LHCN-M2 (cell line): ENCODE data around the gene OPTN. TPM values are rescaled to one million over a fixed set of nuclear protein-coding genes. Genes with fewer than 3 reads are reported as not detected.
A peak's percentile ranks its signal among the peaks of the same experiment; 100 is the strongest.
"Not testable (repeated sequence)": the region's sequence is repeated elsewhere in the genome, so short reads cannot be mapped to it uniquely, and the experiment has no call there.

Experiments
- DNase-seq: peaks from one replicate; pipeline ENCODE4 v3.0.0-alpha.2; 2012; ENCODE audit warnings: low read depth
- polyA plus RNA-seq: library from polyadenylated mRNA; unstranded; fragments of >200 nt; gene quantifications from one replicate; pipeline ENCODE4 v1.2.1, GENCODE V29; 2012; ENCODE audit warnings: missing spikeins
- total RNA-seq: library from RNA; depleted of rRNA; stranded (reverse); fragments of >200 nt; gene quantifications from 2 replicates; pipeline ENCODE4 v1.2.3, GENCODE V29; 2014; rRNA removed

Gene OPTN
- total RNA-seq = 41.9 and 45.1 TPM in 2 replicates
- 133 TPM for polyA plus RNA-seq

GRCh38 chr10:13099666-13100348, at the start of gene OPTN:
Gene OPTN, plus strand, starts transcription at chr10:13100163. Its CDS starts 8,960 bp downstream, at chr10:13109123.
- DNase-seq = peak; percentile 76

GRCh38 chr10:13051126-13051694, 48.8 kb upstream of the OPTN start:
- no peak for DNase-seq

- DNase-seq = not testable (repeated sequence)
Measured at GRCh38 chr10:13053208-13053607, 46.8 kb upstream of the OPTN start.

DNA sequence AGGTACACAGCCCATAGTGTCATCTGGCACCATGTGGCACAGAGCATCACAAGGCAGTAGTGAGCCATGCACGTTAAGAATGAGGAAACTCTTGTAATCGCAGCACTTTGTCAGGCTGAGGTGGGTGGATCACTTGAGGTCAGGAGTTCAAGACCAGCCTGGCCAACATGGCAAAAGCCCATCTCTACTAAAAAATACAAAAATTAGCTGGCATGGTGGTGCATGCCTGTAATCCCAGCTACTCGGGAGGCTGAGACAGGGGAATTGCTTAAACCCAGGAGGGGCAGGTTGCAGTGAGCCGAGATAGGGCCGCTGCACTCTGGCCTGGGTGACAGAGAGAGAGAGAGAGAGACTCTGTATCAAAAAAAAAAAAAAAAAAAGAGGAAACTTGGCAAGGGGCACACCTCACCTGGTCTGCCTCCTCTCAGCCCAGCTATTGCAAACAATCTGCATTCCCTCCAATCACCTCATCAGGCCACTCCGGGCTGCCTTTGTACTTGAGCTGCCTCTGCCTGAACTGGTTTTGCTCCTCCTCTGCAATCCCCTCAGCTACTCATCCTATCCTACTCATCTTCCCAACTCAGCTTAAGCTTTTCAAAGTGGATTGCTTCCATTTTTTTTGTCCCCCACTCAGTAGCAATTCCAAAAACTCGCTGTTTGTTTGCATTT, 46.0 kb upstream of the OPTN start:
- DNase-seq = no peak

DNA sequence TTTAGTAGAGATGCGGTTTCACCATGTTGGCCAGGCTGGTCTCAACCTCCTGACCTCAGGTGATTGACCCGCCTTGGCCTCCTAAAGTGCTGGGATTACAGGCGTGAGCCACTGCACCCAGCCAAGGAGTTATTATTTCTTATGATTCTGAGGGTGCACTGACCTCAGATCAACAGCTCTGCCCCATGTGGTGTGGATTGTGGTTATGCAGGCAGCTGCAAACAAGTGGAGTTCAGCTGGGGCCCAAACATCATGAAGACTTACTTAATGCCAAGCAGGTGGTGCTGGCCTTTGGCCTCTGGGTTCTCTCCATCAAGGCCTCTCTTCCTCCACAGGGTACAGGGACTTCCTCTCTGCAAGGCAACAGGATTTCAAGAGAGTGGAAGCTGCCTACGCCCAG, 45.1 kb upstream of the OPTN start:
- DNase-seq = peak; percentile 35

DNA sequence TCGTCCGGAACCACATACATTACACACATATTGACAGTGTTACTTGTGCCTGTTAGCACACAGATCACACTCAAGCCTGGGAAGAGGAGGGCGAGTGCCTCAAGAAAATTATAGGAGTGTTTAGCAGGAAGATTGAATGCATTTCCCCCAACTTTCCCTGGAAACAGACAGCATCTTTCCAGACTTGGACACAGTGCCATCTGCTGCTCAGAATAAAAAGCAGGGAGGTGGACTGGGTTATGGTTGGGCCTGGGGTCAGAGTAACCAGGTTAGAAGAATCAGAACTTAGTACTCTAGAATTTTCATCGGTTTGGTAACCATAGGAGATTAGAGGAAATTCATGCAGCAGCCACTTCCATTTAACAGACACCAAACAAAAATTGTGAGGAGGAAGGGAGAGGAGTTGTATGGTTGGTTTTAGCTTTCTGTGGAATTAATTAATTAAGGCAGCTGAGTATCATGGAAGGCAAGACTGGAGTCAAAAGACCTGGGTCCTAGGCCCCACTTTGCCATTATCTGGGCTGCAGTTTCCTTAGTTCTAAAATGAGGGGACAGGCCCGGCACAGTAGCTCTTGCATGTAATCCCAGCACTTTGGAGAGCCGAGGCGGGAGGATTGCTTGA, 43.4 kb upstream of the OPTN start:
- peak; percentile 15 for DNase-seq

DNA sequence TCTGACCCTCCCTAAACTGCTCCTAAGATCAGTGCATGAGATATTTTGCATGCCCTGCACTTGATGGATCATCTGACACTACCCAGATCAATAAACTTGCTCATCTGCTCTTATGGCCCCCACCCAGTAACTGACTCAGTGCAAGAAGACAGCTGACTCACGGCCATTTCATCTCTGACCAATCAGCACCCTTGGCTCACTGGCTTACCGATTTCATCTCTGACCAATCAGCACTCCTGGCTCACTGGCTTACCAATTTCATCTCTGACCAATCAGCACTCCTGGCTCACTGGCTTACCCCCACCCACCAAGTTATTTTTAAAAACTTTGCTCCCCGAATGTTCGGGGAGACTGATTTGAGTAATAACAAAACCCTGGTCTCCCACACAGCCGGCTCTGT, 37.2 kb upstream of the OPTN start:
- no peak for DNase-seq

GRCh38 chr10:13066527-13066926, 33.4 kb upstream of the OPTN start:
- DNase-seq = no peak

GRCh38 chr10:13067431-13067830, 32.5 kb upstream of the OPTN start:
- no peak for DNase-seq

- no peak for DNase-seq
Measured at GRCh38 chr10:13068071-13068470, 31.9 kb upstream of the OPTN start.

DNA sequence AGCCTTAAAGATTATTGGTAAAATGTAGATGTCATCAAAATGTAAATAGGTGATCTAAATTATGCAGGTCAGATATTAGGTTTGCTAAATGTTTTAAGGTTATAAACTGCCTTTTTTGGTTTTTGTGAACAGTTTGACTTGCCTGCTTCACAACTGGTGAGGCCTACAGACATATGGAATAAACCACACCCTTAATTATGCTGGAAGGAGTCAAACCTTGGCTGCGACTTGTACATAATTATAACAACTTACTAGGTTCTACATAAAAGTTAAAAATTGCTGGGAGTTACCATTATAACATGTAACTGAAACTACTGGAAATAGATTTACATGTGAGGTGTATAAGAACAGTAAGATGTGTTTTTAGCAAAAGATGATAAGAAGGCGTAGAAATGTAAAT, 31.5 kb upstream of the OPTN start:
- no peak for DNase-seq

GRCh38 chr10:13072339-13072738, 27.6 kb upstream of the OPTN start:
- no peak for DNase-seq

DNA sequence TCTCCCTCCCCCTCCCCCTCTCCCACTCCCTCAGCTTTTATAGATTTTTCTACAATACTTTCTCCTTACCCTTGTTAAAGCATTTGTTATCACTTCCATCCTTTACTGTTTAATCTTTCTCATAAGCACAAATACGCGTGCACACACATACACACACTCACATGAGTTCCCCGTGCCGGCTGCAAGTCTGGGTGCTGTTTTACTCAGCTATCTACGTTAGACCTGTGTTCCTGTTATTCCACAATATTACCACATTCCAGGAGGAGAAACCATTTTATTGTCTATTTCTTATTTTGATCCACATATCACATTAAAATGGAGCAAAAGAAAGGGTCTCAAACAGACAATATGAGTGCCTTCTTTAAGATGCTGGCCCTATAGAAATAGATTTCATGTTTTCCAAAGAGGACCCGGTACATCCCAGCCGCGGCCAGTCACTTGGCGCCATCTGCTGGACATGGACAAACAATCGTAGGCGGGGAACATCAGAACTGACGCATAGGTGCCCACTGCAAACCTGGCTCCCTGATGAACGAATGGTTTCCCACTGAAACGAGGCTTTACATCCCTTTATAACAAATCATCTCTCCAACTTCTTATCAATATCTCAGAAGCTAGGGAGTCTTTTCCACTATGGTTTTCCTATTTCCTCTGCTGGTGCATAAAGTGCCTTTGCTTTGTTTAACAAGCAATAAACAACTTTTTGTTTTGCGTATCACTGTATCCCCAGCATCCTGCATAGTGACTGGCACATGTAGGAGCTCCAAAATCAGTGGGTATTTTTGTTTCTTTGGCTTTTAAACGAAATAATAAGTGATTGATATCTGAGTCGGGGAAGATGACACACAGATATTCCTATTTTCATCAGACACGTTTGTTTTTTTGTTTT, 25.2 kb upstream of the OPTN start:
- peak; percentile 44 for DNase-seq

- DNase-seq = no peak
Measured at GRCh38 chr10:13078912-13079775, 20.8 kb upstream of the OPTN start.

DNA sequence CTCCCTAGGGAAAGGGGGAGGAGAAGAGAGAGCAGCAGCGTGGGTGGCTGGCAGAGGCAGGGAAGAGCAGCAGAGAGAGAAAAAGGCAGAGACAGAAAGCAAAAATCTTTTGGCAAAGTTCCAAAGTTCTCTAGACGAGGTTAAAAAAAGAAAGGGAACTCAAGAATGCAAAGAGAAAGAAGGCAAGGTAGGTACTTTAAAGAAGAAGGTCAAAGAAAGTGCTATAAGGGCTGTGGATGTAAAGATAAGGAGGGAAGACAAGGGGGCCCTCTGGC, 20.2 kb upstream of the OPTN start:
- DNase-seq = no peak

GRCh38 chr10:13080643-13081042, 19.3 kb upstream of the OPTN start:
- no peak for DNase-seq

DNA sequence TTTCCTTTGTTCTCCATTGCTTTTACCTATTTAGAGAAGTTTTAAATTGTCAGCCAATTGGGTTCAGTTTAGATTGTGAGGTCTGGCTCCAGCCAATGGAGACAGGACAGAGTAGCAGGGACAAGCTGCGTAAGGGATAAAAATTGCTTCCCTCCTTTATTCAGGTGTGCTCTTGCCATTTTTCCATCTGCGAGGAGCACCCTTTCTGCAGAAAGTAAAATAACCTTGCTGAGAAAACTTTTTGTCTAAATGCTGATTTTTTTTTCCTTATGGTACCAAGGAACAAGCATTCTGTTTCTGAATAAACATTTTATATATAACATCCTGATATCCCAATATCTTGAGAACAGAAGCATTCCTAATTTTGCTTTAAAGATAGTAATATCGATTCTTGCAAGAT, 16.3 kb upstream of the OPTN start:
- not testable (repeated sequence) for DNase-seq

DNA sequence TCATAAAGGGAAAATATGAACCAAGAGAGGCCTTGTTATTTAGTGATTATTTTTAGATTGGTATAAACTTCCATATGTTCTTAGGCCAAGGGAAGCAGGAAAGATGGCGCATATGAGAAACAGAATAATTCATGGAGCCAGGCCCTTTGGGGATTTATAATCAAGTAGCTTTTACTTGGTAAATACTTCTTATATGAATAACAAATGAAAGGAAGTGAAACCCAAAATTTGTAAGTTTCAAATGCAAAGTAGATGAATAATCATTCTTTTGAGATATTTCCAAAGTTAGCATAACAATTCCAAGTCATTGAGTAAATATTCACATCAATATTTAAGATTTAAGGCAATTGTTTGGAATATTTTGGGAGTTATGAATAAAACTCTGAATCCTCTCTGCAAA, 13.9 kb upstream of the OPTN start:
- DNase-seq = no peak

GRCh38 chr10:13087601-13087985, 12.4 kb upstream of the OPTN start:
- DNase-seq = no peak

DNA sequence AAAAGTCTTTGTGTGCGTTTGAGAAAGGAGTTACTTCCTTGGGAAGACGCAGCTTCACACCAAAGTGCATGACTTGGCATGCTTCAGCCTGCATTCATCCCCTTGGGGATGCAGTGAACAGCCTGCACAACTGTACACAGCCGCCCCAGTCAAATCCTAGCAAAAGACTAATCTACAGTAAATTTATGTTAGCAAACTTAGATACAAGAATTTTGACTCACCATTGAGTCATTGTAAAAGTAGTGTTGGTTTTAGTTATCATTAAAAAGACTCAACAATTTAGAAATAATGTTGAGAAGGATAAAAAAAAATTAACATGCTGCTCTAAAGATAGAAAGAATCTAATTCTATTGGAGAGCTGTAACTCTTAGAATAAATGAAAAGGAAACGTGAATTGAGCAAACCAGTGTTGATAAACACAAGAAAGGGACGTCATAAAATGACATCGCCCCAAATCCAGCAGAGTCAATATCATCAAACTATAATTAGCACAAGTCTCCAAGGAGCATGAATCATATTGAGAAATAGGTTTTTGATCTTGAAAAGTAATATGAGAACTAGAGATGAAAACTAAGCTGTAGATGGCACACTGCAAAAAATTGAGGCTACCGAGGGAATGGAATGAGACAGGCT, 11.9 kb upstream of the OPTN start:
- peak; percentile 88 for DNase-seq
